Fibroblast of lung (primary cell): ENCODE measurements around the gene ADAMTS17. TPM values are rescaled to one million over a fixed set of nuclear protein-coding genes. Genes with fewer than 3 reads are reported as not detected.

Source experiments
- DNase-seq, 2 donors: peaks; one replicate each; pipeline versions ENCODE4 v3.0.0 to v3.0.0-alpha.2; 2010; ENCODE audit warnings: low read depth in 2 of 2
- H2AFZ ChIP-seq: 2 replicates; pipeline ENCODE4 v1.5.1; 2012; ENCODE audit warnings: low read length, control low read depth, inconsistent platforms
- H3K27ac ChIP-seq: 2 replicates; pipeline ENCODE4 v1.5.1; 2011; ENCODE audit warnings: low read length, control low read depth; ENCODE audit not compliant: insufficient read depth
- H3K27me3 ChIP-seq: 2 replicates; pipeline ENCODE4 v1.5.1; 2011; ENCODE audit warnings: mild to moderate bottlenecking, low read length; ENCODE audit not compliant: control insufficient read depth, insufficient read depth
- H3K36me3 ChIP-seq: 2 replicates; pipeline ENCODE4 v1.5.1; 2011; ENCODE audit warnings: low read length; ENCODE audit not compliant: control insufficient read depth, insufficient read depth
- H3K4me1 ChIP-seq: 2 replicates; pipeline ENCODE4 v1.5.1; 2011; ENCODE audit warnings: low read length; ENCODE audit not compliant: control insufficient read depth, insufficient read depth; ENCODE audit errors: extremely low read depth
- H3K4me2 ChIP-seq: 2 replicates; pipeline ENCODE4 v1.5.1; 2011; ENCODE audit warnings: low read length, control low read depth; ENCODE audit not compliant: insufficient read depth; ENCODE audit errors: extremely low read depth
- H3K4me3 ChIP-seq, 4 experiments: fragments of 200-600 bp in 1 of 4; sonication (generic) in 1 of 4; replicated peaks in 1 of 4; 2 replicates each; pipeline ENCODE4 v1.5.1; 2011 to 2016; ENCODE audit warnings: low read length in 4 of 4, low read depth in 3 of 4, mild to moderate bottlenecking in 3 of 4, control low read depth in 2 of 4, inconsistent platforms in 1 of 4, mixed read lengths in 1 of 4; ENCODE audit not compliant: insufficient read depth in 1 of 4; ENCODE audit errors: control extremely low read depth in 1 of 4
- H3K79me2 ChIP-seq: 2 replicates; pipeline ENCODE4 v1.5.1; 2012; ENCODE audit warnings: mild to moderate bottlenecking, low read length, inconsistent platforms; ENCODE audit not compliant: control insufficient read depth, insufficient read depth
- H3K9ac ChIP-seq: 2 replicates; pipeline ENCODE4 v1.5.1; 2011; ENCODE audit warnings: mild to moderate bottlenecking, low read length, control low read depth; ENCODE audit not compliant: insufficient read depth
- H3K9me3 ChIP-seq: 2 replicates; pipeline ENCODE4 v1.5.1; 2012; ENCODE audit warnings: low read depth, low read length; ENCODE audit not compliant: control insufficient read depth, insufficient read depth
- H4K20me1 ChIP-seq: 2 replicates; pipeline ENCODE4 v1.5.1; 2011; ENCODE audit warnings: low read length; ENCODE audit not compliant: control insufficient read depth, insufficient read depth; ENCODE audit errors: extremely low read depth
- EZH2 ChIP-seq: IDR thresholded peaks from 2 replicates; pipeline ENCODE4 v1.5.1; 2012; ENCODE audit warnings: low read length, control low read depth, mild to moderate bottlenecking; ENCODE audit errors: missing control alignments
- polyA plus RNA-seq, 2 donors: library from polyadenylated mRNA; depleted of rRNA in 1 of 2; stranded (reverse) in 1 of 2; unstranded in 1 of 2; fragments of >200 nt; gene quantifications; 2 replicates each; pipeline ENCODE4 v1.2.1, GENCODE V29; 2011 to 2012; ENCODE audit warnings: missing spikeins in 1 of 2
- total RNA-seq: library from RNA; depleted of rRNA; stranded (reverse); fragments of >200 nt; gene quantifications from 2 replicates; pipeline ENCODE4 v1.2.1, GENCODE V29; 2014
- TF ChIP-seq, protein P1 (sequence below), 2 donors: IDR thresholded peaks in 1 of 2; conservative IDR thresholded peaks in 1 of 2; 1 replicate in 1 of 2; 2 replicates in 1 of 2; pipeline ENCODE4 v1.5.1; 2011 to 2012; ENCODE audit warnings: low read length in 2 of 2, control low read depth in 1 of 2, inconsistent platforms in 1 of 2, low read depth in 1 of 2, mild to moderate bottlenecking in 1 of 2

ADAMTS17 gene
- total and polyA plus RNA-seq, 2 donors (not counting 1 experiment from before 2014, with no cell fraction given): 0.09 to 0.17 TPM

DNA sequence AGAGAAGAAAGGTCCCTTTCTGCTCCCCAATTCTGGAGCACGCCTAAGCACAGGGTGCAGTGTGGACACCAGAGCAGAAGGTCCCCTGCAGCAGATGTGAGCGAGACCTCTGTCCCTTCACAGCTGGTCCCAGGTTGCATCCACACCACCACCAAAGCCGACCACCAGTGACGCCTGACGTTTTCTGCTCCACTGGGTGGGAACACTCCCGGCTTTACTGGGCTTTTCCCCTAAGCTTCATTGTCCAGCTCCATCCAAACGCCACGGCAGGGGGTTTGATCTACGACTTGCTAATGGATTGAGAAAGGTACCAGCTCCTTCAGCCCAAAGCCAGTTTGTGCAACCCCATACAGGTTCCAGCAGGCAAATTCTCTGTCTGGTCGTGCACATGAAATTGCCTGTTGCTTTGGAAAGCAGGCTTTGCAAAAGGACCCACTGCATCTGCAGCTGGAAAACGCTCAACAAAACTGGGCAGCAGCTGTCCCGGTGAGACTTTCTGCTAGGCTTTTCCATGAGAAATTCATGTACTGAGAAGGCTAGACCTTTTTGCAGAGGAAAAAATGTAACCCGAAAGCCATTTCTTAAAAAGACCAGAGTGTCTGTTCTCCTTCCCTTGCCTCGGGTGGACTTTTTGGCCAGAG lies 31.1 kb downstream of the ADAMTS17 start:
- TF ChIP-seq, protein P1, sequence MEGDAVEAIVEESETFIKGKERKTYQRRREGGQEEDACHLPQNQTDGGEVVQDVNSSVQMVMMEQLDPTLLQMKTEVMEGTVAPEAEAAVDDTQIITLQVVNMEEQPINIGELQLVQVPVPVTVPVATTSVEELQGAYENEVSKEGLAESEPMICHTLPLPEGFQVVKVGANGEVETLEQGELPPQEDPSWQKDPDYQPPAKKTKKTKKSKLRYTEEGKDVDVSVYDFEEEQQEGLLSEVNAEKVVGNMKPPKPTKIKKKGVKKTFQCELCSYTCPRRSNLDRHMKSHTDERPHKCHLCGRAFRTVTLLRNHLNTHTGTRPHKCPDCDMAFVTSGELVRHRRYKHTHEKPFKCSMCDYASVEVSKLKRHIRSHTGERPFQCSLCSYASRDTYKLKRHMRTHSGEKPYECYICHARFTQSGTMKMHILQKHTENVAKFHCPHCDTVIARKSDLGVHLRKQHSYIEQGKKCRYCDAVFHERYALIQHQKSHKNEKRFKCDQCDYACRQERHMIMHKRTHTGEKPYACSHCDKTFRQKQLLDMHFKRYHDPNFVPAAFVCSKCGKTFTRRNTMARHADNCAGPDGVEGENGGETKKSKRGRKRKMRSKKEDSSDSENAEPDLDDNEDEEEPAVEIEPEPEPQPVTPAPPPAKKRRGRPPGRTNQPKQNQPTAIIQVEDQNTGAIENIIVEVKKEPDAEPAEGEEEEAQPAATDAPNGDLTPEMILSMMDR (conservative IDR thresholded peaks at IDR 0.05 in 1 of 2, IDR thresholded peaks at IDR 0.05 in 1 of 2; ENCODE audit: low read depth in 1 of 2, low read length in 2 of 2): no peak
- no peak for TF ChIP-seq EZH2
- H4K20me1 ChIP-seq: no peaks in the 10 kb centered on the region
- no peak overlapping the region for H3K27ac ChIP-seq
- no peaks in the 10 kb centered on the region for H3K27me3 ChIP-seq
- H3K36me3 ChIP-seq: no peaks in the 10 kb centered on the region
- no peak overlapping the region for H2AFZ ChIP-seq
- H3K79me2 ChIP-seq: no peaks in the 10 kb centered on the region
- H3K4me1 ChIP-seq: no peaks in the 10 kb centered on the region
- H3K4me2 ChIP-seq: no peak overlapping the region
- DNase-seq: no peak
- no peak overlapping the region for H3K9ac ChIP-seq
- no peak overlapping the region for H3K4me3 ChIP-seq
- H3K9me3 ChIP-seq: no peaks in the 10 kb centered on the region

DNA sequence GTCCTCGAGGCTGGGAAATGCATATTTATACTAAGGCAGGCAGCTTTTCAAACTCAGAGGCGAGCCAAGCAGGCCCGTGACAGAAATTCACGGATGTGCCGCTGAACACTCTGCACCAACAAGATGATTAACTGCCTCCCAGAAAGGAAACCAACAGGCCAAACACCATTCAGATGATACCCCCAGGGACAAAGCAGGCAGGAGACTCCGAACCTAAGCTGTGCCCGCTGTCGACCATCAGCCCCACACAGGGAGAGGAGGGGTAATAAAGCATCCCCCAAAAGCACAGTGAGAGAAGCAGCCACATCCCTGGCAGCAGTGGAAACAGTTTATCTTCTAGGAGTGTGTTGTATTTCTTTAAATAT lies 31.8 kb downstream of the ADAMTS17 start:
- TF ChIP-seq, protein P1 (conservative IDR thresholded peaks at IDR 0.05 in 1 of 2, IDR thresholded peaks at IDR 0.05 in 1 of 2; ENCODE audit: low read depth in 1 of 2, low read length in 2 of 2): no peak
- TF ChIP-seq EZH2: no peak
- H3K9me3 ChIP-seq: no peaks in the 10 kb centered on the region
- H3K4me2 ChIP-seq: no peak overlapping the region
- no peaks in the 10 kb centered on the region for H3K4me1 ChIP-seq
- no peak overlapping the region for H2AFZ ChIP-seq
- H3K27ac ChIP-seq: no peak overlapping the region
- no peak for DNase-seq
- no peak overlapping the region for H3K9ac ChIP-seq
- no peaks in the 10 kb centered on the region for H4K20me1 ChIP-seq
- H3K4me3 ChIP-seq: no peak overlapping the region
- no peaks in the 10 kb centered on the region for H3K79me2 ChIP-seq
- H3K27me3 ChIP-seq: no peaks in the 10 kb centered on the region
- H3K36me3 ChIP-seq: no peaks in the 10 kb centered on the region

GRCh38 chr15:100309109-100310040 lies 32.4 kb downstream of the ADAMTS17 start:
- H3K27me3 ChIP-seq: no peaks in the 10 kb centered on the region
- no peaks in the 10 kb centered on the region for H3K9me3 ChIP-seq
- DNase-seq: no peak
- H3K4me2 ChIP-seq: no peak overlapping the region
- H3K79me2 ChIP-seq: no peaks in the 10 kb centered on the region
- H3K9ac ChIP-seq: no peak overlapping the region
- H3K4me3 ChIP-seq: no peak overlapping the region
- no peak overlapping the region for H2AFZ ChIP-seq
- H4K20me1 ChIP-seq: no peaks in the 10 kb centered on the region
- no peak for TF ChIP-seq EZH2
- TF ChIP-seq, protein P1 (conservative IDR thresholded peaks at IDR 0.05 in 1 of 2, IDR thresholded peaks at IDR 0.05 in 1 of 2; ENCODE audit: low read depth in 1 of 2, low read length in 2 of 2): no peak
- no peak overlapping the region for H3K27ac ChIP-seq
- H3K36me3 ChIP-seq: no peaks in the 10 kb centered on the region
- no peaks in the 10 kb centered on the region for H3K4me1 ChIP-seq
